COLO668 (cell line): ENCODE data around the gene ZNF407.
"Not testable (repeated sequence)": the region's sequence is repeated elsewhere in the genome, so short reads cannot be mapped to it uniquely, and the experiment has no call there.

Source experiments
- DNase-seq: peaks from one replicate; lab custom pipeline; 2025; ENCODE audit not compliant: unreplicated experiment; lab: John Stamatoyannopoulos, UW

The ZNF407 gene

GRCh38 chr18:75087119-75088020 lies 489.7 kb downstream of the ZNF407 start:
- DNase-seq, result no peak

- DNase-seq, result no peak
These were observed 490.4 kb downstream of the ZNF407 start for GRCh38 chr18:75088021-75088506.

GRCh38 chr18:75088622-75089211 lies 491.0 kb downstream of the ZNF407 start:
- no peak for DNase-seq

GRCh38 chr18:75089748-75090327 lies 492.2 kb downstream of the ZNF407 start:
- DNase-seq, result no peak

- no peak for DNase-seq
These were observed 492.7 kb downstream of the ZNF407 start for GRCh38 chr18:75090336-75090735.

GRCh38 chr18:75097491-75098225 lies 500.0 kb downstream of the ZNF407 start:
- DNase-seq, result no peak

GRCh38 chr18:75100832-75101630 lies 503.4 kb downstream of the ZNF407 start:
- no peak for DNase-seq

- no peak for DNase-seq
These were observed 504.2 kb downstream of the ZNF407 start for GRCh38 chr18:75101916-75102315.

- DNase-seq, result not testable (repeated sequence)
These were observed 506.4 kb downstream of the ZNF407 start for GRCh38 chr18:75104029-75104428.

- DNase-seq, result no peak
These were observed 506.8 kb downstream of the ZNF407 start for GRCh38 chr18:75104483-75104882.

- DNase-seq, result no peak
These were observed 508.0 kb downstream of the ZNF407 start for GRCh38 chr18:75105551-75106254.

- no peak for DNase-seq
These were observed 509.1 kb downstream of the ZNF407 start for GRCh38 chr18:75106746-75107145.

GRCh38 chr18:75107196-75107930 lies 509.7 kb downstream of the ZNF407 start:
- DNase-seq, result no peak

GRCh38 chr18:75107931-75108276 lies 510.2 kb downstream of the ZNF407 start:
- DNase-seq, result no peak

- DNase-seq, result no peak
These were observed 511.1 kb downstream of the ZNF407 start for GRCh38 chr18:75108579-75109318.

GRCh38 chr18:75109319-75109691 lies 511.6 kb downstream of the ZNF407 start:
- no peak for DNase-seq

- DNase-seq, result no peak
These were observed 512.1 kb downstream of the ZNF407 start for GRCh38 chr18:75109819-75110218.

GRCh38 chr18:75110311-75110710 lies 512.6 kb downstream of the ZNF407 start:
- no peak for DNase-seq
